WTC11 (cell line): Measurements from ENCODE around the gene STK32C. TPM values are rescaled to one million over a fixed set of nuclear protein-coding genes. Genes with fewer than 3 reads are reported as not detected.
A peak's percentile ranks its signal among the peaks of the same experiment; 100 is the strongest.

Experiments
- ATAC-seq: fragments of 200-7000 bp; cut with Tn5 transposase; 2 replicates; pipeline ENCODE4 v1.10.0; 2021; ENCODE audit warnings: mild to moderate bottlenecking, moderate library complexity
- CTCF ChIA-PET: fragments of 300-600 bp; sonication (Branson Sonifier 250); formaldehyde crosslinking; loops from one replicate; lab custom pipeline; 2021; ENCODE audit warnings: antibody characterized with exemption; lab: Charles Lee
- POLR2A ChIA-PET: fragments of 350-600 bp; sonication (Branson Sonifier 250); formaldehyde crosslinking; loops from one replicate; lab custom pipeline; 2021; ENCODE audit warnings: antibody characterized with exemption; lab: Charles Lee
- DNase-seq: peaks from one replicate; pipeline ENCODE4 v3.0.0; 2021; ENCODE audit warnings: low spot score
- H3K27ac Mint-ChIP-seq: 2 replicates; pipeline ENCODE4 v1.8.0; 2021; ENCODE audit warnings: mixed read lengths
- H3K27me3 Mint-ChIP-seq: 2 replicates; pipeline ENCODE4 v1.8.0; 2021; ENCODE audit warnings: low read depth, mild to moderate bottlenecking, moderate library complexity, mixed read lengths
- H3K36me3 Mint-ChIP-seq: 2 replicates; pipeline ENCODE4 v1.8.0; 2021; ENCODE audit warnings: mixed read lengths
- H3K4me1 Mint-ChIP-seq: 2 replicates; pipeline ENCODE4 v1.8.0; 2022; ENCODE audit warnings: mixed read lengths
- H3K4me3 Mint-ChIP-seq: 2 replicates; pipeline ENCODE4 v1.8.0; 2021; ENCODE audit warnings: mild to moderate bottlenecking, moderate library complexity, mixed read lengths
- H3K9me3 Mint-ChIP-seq: 2 replicates; pipeline ENCODE4 v1.8.0; 2021; ENCODE audit warnings: mixed read lengths
- ATF3 ChIP-seq: sonication (generic); formaldehyde crosslinking; conservative IDR thresholded peaks from 2 replicates; pipeline ENCODE4 v1.8.1; 2022; ENCODE audit warnings: mild to moderate bottlenecking, missing genetic modification reagents
- CREM ChIP-seq: sonication (generic); formaldehyde crosslinking; IDR thresholded peaks from 2 replicates; pipeline ENCODE4 v1.8.1; 2022; ENCODE audit warnings: mild to moderate bottlenecking, missing genetic modification reagents, moderate library complexity
- E2F1 ChIP-seq: sonication (generic); formaldehyde crosslinking; IDR thresholded peaks from 2 replicates; pipeline ENCODE4 v1.8.0; 2022; ENCODE audit warnings: mild to moderate bottlenecking, missing genetic modification reagents
- E2F5 ChIP-seq: sonication (generic); formaldehyde crosslinking; IDR thresholded peaks from 2 replicates; pipeline ENCODE4 v1.8.1; 2022; ENCODE audit warnings: mild to moderate bottlenecking, moderate library complexity, missing genetic modification reagents
- FOXK1 ChIP-seq: sonication (generic); formaldehyde crosslinking; IDR thresholded peaks from 2 replicates; pipeline ENCODE4 v1.8.0; 2022; ENCODE audit warnings: mild to moderate bottlenecking, moderate library complexity, missing genetic modification reagents
- FOXP1 ChIP-seq: sonication (generic); formaldehyde crosslinking; IDR thresholded peaks from 2 replicates; pipeline ENCODE4 v1.8.0; 2022; ENCODE audit warnings: missing genetic modification reagents, mild to moderate bottlenecking, moderate library complexity, borderline replicate concordance
- GRHL2 ChIP-seq: fragments of 250-450 bp; sonication (Bioruptor Pico); IDR thresholded peaks from 2 replicates; pipeline ENCODE4 v1.8.0; 2022; ENCODE audit warnings: mild to moderate bottlenecking, moderate library complexity; ENCODE audit not compliant: insufficient replicate concordance, severe bottlenecking
- HMGXB4 ChIP-seq: sonication (generic); formaldehyde crosslinking; IDR thresholded peaks from 2 replicates; pipeline ENCODE4 v1.8.1; 2023; ENCODE audit warnings: mild to moderate bottlenecking, moderate library complexity, missing genetic modification reagents
- KAT7 ChIP-seq: sonication (generic); formaldehyde crosslinking; IDR thresholded peaks from 2 replicates; pipeline ENCODE4 v1.8.1; 2023; ENCODE audit warnings: missing genetic modification reagents, mild to moderate bottlenecking, borderline replicate concordance
- NFATC4 ChIP-seq: fragments of 250-450 bp; sonication (Bioruptor Pico); IDR thresholded peaks from 2 replicates; pipeline ENCODE4 v1.9.0; 2021; ENCODE audit warnings: mild to moderate bottlenecking
- PRRX2 ChIP-seq: fragments of 250-450 bp; sonication (Bioruptor Pico); IDR thresholded peaks from 2 replicates; pipeline ENCODE4 v1.8.0; 2021; ENCODE audit warnings: mild to moderate bottlenecking
- TEAD4 ChIP-seq: sonication (generic); formaldehyde crosslinking; IDR thresholded peaks from 2 replicates; pipeline ENCODE4 v1.8.0; 2022; ENCODE audit warnings: mild to moderate bottlenecking, missing genetic modification reagents
- ZBTB43 ChIP-seq: sonication (generic); formaldehyde crosslinking; IDR thresholded peaks from 2 replicates; pipeline ENCODE4 v1.8.1; 2023; ENCODE audit warnings: mild to moderate bottlenecking, missing genetic modification reagents
- ZNF219 ChIP-seq: sonication (generic); formaldehyde crosslinking; IDR thresholded peaks from 2 replicates; pipeline ENCODE4 v1.8.0; 2023; ENCODE audit warnings: missing genetic modification reagents, mild to moderate bottlenecking, borderline replicate concordance
- ZNF232 ChIP-seq: sonication (generic); formaldehyde crosslinking; IDR thresholded peaks from 2 replicates; pipeline ENCODE4 v1.8.0; 2022; ENCODE audit warnings: mild to moderate bottlenecking, missing genetic modification reagents
- ZNF263 ChIP-seq: sonication (generic); formaldehyde crosslinking; IDR thresholded peaks from 2 replicates; pipeline ENCODE4 v1.8.1; 2022; ENCODE audit warnings: low read depth, mild to moderate bottlenecking, moderate library complexity, missing genetic modification reagents
- ZNF512 ChIP-seq: sonication (generic); formaldehyde crosslinking; IDR thresholded peaks from 2 replicates; pipeline ENCODE4 v1.8.1; 2022; ENCODE audit warnings: missing genetic modification reagents, borderline replicate concordance
- ZNF532 ChIP-seq: fragments of 250-450 bp; sonication (Bioruptor Pico); IDR thresholded peaks from 2 replicates; pipeline ENCODE4 v1.9.0; 2021; ENCODE audit warnings: mild to moderate bottlenecking, borderline replicate concordance
- total RNA-seq: library from RNA; stranded (reverse); gene quantifications from 3 replicates; pipeline ENCODE4 v1.2.3, GENCODE V29; 2021

STK32C gene
- total RNA-seq, 1 experiment from 2014 or later = 20.7 TPM

GRCh38 chr10:132336919-132337407 lies 29.2 kb upstream of the STK32C start:
- H3K27me3 Mint-ChIP-seq = peaks cover 12% of the 10 kb centered on the region
- ATAC-seq (peak; percentile 22; the same call in 1 of the 2 replicates), DNase-seq (no peak)
- no peak overlapping the region for H3K4me3 Mint-ChIP-seq
- peaks cover 15% of the 10 kb centered on the region for H3K4me1 Mint-ChIP-seq
- no peaks in the 10 kb centered on the region for H3K9me3 Mint-ChIP-seq
- ChIA-PET POLR2A (no interaction called here), CTCF (interaction anchor here (1.5 kb wide), 1 partner anchor 23 kb away, joined by 5 read pairs; no protein-coding TSS in a partner anchor)
- TF ChIP-seq ZNF219 (CRISPR knock-in tag) = no peak
- TF ChIP-seq CREM (CRISPR knock-in tag) = no peak
- no peak for TF ChIP-seq ZNF263
- TF ChIP-seq ZNF232 (CRISPR knock-in tag) = no peak
- TF ChIP-seq ZBTB43 (CRISPR knock-in tag) = no peak
- TF ChIP-seq ZNF512 = no peak
- TF ChIP-seq FOXP1 (CRISPR knock-in tag) = no peak
- TF ChIP-seq ZNF532 (CRISPR knock-in tag) = no peak
- TF ChIP-seq KAT7 (CRISPR knock-in tag) = no peak
- no peak for TF ChIP-seq FOXK1 (CRISPR knock-in tag)
- TF ChIP-seq PRRX2 = no peak
- TF ChIP-seq GRHL2 (CRISPR knock-in tag) = no peak
- no peak for TF ChIP-seq ATF3 (CRISPR knock-in tag)
- TF ChIP-seq E2F5 (CRISPR knock-in tag) = no peak
- TF ChIP-seq HMGXB4 (CRISPR knock-in tag) = no peak
- no peak for TF ChIP-seq E2F1 (CRISPR knock-in tag)
- no peak for TF ChIP-seq NFATC4 (CRISPR knock-in tag)
- TF ChIP-seq TEAD4 (CRISPR knock-in tag) = no peak
- no peaks in the 10 kb centered on the region for H3K36me3 Mint-ChIP-seq
- peak overlapping the region; percentile 70 for H3K27ac Mint-ChIP-seq
